CD4-positive, alpha-beta T cell treated with Interleukin-15 for 4 hours (primary cell): Measurements from ENCODE around the gene TSPAN18.
A peak's percentile ranks its signal among the peaks of the same experiment; 100 is the strongest.

ENCODE experiments used
- DNase-seq: peaks from one replicate; pipeline ENCODE4 v3.0.0-alpha.2; 2020; ENCODE audit warnings: low spot score

TSPAN18 gene

GRCh38 chr11:44759743-44760476, 33.1 kb downstream of the TSPAN18 start:
- no peak for DNase-seq

- no peak for DNase-seq
Observed at GRCh38 chr11:44760477-44760872, 33.7 kb downstream of the TSPAN18 start.

- no peak for DNase-seq
Observed at GRCh38 chr11:44760917-44761550, 34.3 kb downstream of the TSPAN18 start.

GRCh38 chr11:44761551-44761961, 34.8 kb downstream of the TSPAN18 start:
- DNase-seq, result no peak

GRCh38 chr11:44763121-44763820, 36.5 kb downstream of the TSPAN18 start:
- no peak for DNase-seq

- no peak for DNase-seq
Observed at GRCh38 chr11:44764583-44764982, 37.8 kb downstream of the TSPAN18 start.

GRCh38 chr11:44765026-44765595, 38.3 kb downstream of the TSPAN18 start:
- DNase-seq, result no peak

- no peak for DNase-seq
Observed at GRCh38 chr11:44765676-44766075, 38.9 kb downstream of the TSPAN18 start.

GRCh38 chr11:44766112-44766971, 39.6 kb downstream of the TSPAN18 start:
- no peak for DNase-seq

GRCh38 chr11:44766972-44767278, 40.2 kb downstream of the TSPAN18 start:
- no peak for DNase-seq

GRCh38 chr11:44767421-44767820, 40.7 kb downstream of the TSPAN18 start:
- DNase-seq, result no peak

GRCh38 chr11:44770401-44770800, 43.6 kb downstream of the TSPAN18 start:
- DNase-seq, result no peak

GRCh38 chr11:44771252-44771734, 44.5 kb downstream of the TSPAN18 start:
- DNase-seq, result no peak

- no peak for DNase-seq
Observed at GRCh38 chr11:44771841-44772240, 45.1 kb downstream of the TSPAN18 start.

GRCh38 chr11:44773351-44773965, 46.7 kb downstream of the TSPAN18 start:
- DNase-seq, result no peak

- DNase-seq, result no peak
Observed at GRCh38 chr11:44774108-44774507, 47.3 kb downstream of the TSPAN18 start.

GRCh38 chr11:44774731-44775130, 48.0 kb downstream of the TSPAN18 start:
- DNase-seq, result no peak

GRCh38 chr11:44775366-44775984, 48.7 kb downstream of the TSPAN18 start:
- DNase-seq, result peak; percentile 65

GRCh38 chr11:44775985-44776446, 49.3 kb downstream of the TSPAN18 start:
- DNase-seq, result no peak

GRCh38 chr11:44776551-44777208, 49.9 kb downstream of the TSPAN18 start:
- DNase-seq, result no peak
